T-helper 22 cell (primary cell): ENCODE results near the gene DUSP10.

Experiments
- DNase-seq: peaks from one replicate; pipeline ENCODE4 v3.0.0-alpha.2; 2020; ENCODE audit warnings: low read depth

DUSP10 gene

GRCh38 chr1:221732052-221732451 is 9.8 kb downstream of the DUSP10 start:
- DNase-seq, result no peak

GRCh38 chr1:221729771-221730330 is 12.0 kb downstream of the DUSP10 start:
- no peak for DNase-seq

GRCh38 chr1:221728037-221728505 is 13.8 kb downstream of the DUSP10 start:
- no peak for DNase-seq

GRCh38 chr1:221727146-221728036 is 14.5 kb downstream of the DUSP10 start:
- no peak for DNase-seq

- DNase-seq, result no peak
These were observed 15.9 kb downstream of the DUSP10 start for GRCh38 chr1:221725735-221726672.

- no peak for DNase-seq
These were observed 16.8 kb downstream of the DUSP10 start for GRCh38 chr1:221724931-221725605.

GRCh38 chr1:221723848-221724236 is 18.0 kb downstream of the DUSP10 start:
- DNase-seq, result no peak

- DNase-seq, result no peak
These were observed 18.7 kb downstream of the DUSP10 start for GRCh38 chr1:221723018-221723847.

- DNase-seq, result no peak
These were observed 19.5 kb downstream of the DUSP10 start for GRCh38 chr1:221722254-221723017.

- DNase-seq, result no peak
These were observed 21.3 kb downstream of the DUSP10 start for GRCh38 chr1:221720545-221720944.

GRCh38 chr1:221719987-221720386 is 21.9 kb downstream of the DUSP10 start:
- no peak for DNase-seq

GRCh38 chr1:221719278-221719597 is 22.7 kb downstream of the DUSP10 start:
- DNase-seq, result no peak

- DNase-seq, result no peak
These were observed 23.3 kb downstream of the DUSP10 start for GRCh38 chr1:221718381-221719277.

GRCh38 chr1:221717485-221717853 is 24.4 kb downstream of the DUSP10 start:
- no peak for DNase-seq

GRCh38 chr1:221716713-221717484 is 25.0 kb downstream of the DUSP10 start:
- DNase-seq, result no peak

GRCh38 chr1:221715321-221716169 is 26.3 kb downstream of the DUSP10 start:
- DNase-seq, result no peak
